ENCODE results near the gene ZNF318. TPM values are rescaled to one million over a fixed set of nuclear protein-coding genes. Genes with fewer than 3 reads are reported as not detected.

The ZNF318 gene
- total and polyA plus RNA-seq, 2 donors (not counting 1 experiment from before 2014, with no cell fraction given), result 79.7 to 91.8 TPM

DNA sequence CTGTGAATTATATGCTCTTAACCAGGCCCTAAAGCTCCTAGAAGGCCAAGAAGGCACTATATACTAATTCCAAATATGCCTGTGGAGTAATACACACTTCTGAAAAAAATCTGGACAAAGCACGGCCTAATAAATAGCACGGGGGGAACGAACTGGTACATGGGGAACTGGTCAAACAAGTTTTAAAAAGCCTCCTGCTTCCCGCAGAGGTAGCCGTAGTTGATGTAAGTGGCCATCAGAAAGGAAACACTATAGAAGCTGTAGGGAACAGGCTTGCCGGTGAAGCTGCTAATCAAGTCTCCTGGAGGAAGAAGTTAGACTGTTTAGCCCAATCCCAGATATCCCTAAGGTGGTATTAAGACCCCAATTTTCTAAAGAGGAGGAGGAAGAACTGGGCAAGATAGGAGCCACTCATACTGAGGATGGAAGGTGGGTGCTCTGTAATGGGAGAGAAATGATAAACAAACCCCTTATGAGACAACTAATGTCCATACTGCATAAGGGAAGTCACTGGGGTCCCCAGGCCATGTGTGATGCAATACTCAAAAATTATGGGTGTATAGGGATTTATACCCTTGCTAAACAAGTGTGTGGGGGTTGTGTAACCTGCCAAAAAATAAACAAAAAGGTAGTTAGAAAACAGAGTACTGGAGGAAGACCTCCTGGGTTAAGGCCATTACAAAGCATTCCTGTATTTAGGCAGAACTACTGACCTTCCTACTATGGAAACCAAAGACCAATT, 27.1 kb upstream of the ZNF318 start:
- Histone ChIP-seq H3K9me3 (ENCODE audit: control extremely low read depth in 1 of 3, control insufficient read depth in 2 of 3, insufficient read depth in 1 of 3, low read length in 2 of 3) (no peaks in the 10 kb centered on the region), H2AFZ (ENCODE audit: insufficient read depth, low read depth, low read length, poor library complexity, severe bottlenecking) (no peak overlapping the region), H3K4me2 (replicated peaks; ENCODE audit: low read depth, low read length, poor library complexity, severe bottlenecking) (no peak overlapping the region), H3K9ac (ENCODE audit: low read length) (no peak overlapping the region), H3K79me2 (ENCODE audit: control insufficient read depth, insufficient read depth, low read length) (no peaks in the 10 kb centered on the region), H3K27ac (ENCODE audit: low read length in 2 of 2) (no peak overlapping the region), H4K20me1 (ENCODE audit: control insufficient read depth, insufficient read depth, low read length, poor library complexity, severe bottlenecking) (no peaks in the 10 kb centered on the region), H3K36me3 (replicated peaks in 1 of 2; ENCODE audit: control extremely low read depth in 1 of 2, control insufficient read depth in 1 of 2, extremely low read depth in 1 of 2, insufficient read depth in 2 of 2, low read length in 1 of 2) (no peaks in the 10 kb centered on the region), H3K27me3 (replicated peaks in 1 of 4; ENCODE audit: control extremely low read depth in 1 of 4, control insufficient read depth in 3 of 4, insufficient read depth in 4 of 4, low read length in 3 of 4) (peaks cover 0 to 5% (median 0%) of the 10 kb centered on the region in 4 experiments), H3K4me1 (ENCODE audit: control insufficient read depth in 2 of 2, insufficient read depth in 2 of 2, low read length in 2 of 2) (peaks cover 20 to 22% of the 10 kb centered on the region in 2 donors), H3K4me3 (ENCODE audit: control extremely low read depth in 1 of 5, extremely low read depth in 1 of 5, insufficient read depth in 1 of 5, low read depth in 2 of 5, low read length in 4 of 5) (no peak overlapping the region)
- POLR2A ChIA-PET, result no interaction called here
- TF ChIP-seq EZH2 (IDR thresholded peaks at IDR 0.05; ENCODE audit: borderline replicate concordance, insufficient read depth, low read depth, low read length, poor library complexity, severe bottlenecking), result no peak
- no peak for TF ChIP-seq CTCF (IDR thresholded peaks at IDR 0.05)
- Mint-ChIP-seq H3K4me1 (peaks cover 27% of the 10 kb centered on the region), H3K27me3 (no peaks in the 10 kb centered on the region), H3K4me3 (no peak overlapping the region), H3K27ac (no peak overlapping the region), H3K9me3 (ENCODE audit: insufficient read depth) (no peaks in the 10 kb centered on the region)
- DNase-seq (no peak), ATAC-seq (ENCODE audit: low read depth) (no peak)
- intact Hi-C loops (cut with micrococcal nuclease), result no loop called here
- CTCF ChIA-PET, result interaction anchor here (1.3 to 5.9 kb wide), 12 partner anchors 10 to 166 kb away, joined by 3 to 73 read pairs (median 16); partner anchors contain the start of genes CRIP3 and ZNF318
- WGBS (ENCODE audit: insufficient coverage), result 96% methylated on average over 6 of the region's 6 CpGs

- Histone ChIP-seq H3K4me3 (ENCODE audit: control extremely low read depth in 1 of 5, extremely low read depth in 1 of 5, insufficient read depth in 1 of 5, low read depth in 2 of 5, low read length in 4 of 5) (no peak overlapping the region), H3K4me1 (ENCODE audit: control insufficient read depth in 2 of 2, insufficient read depth in 2 of 2, low read length in 2 of 2) (peaks cover 28% of the 10 kb centered on the region in 2 donors), H3K27me3 (replicated peaks in 1 of 4; ENCODE audit: control extremely low read depth in 1 of 4, control insufficient read depth in 3 of 4, insufficient read depth in 4 of 4, low read length in 3 of 4) (peaks cover 0 to 9% (median 0%) of the 10 kb centered on the region in 4 experiments), H3K79me2 (ENCODE audit: control insufficient read depth, insufficient read depth, low read length) (no peaks in the 10 kb centered on the region), H3K9ac (ENCODE audit: low read length) (no peak overlapping the region), H2AFZ (ENCODE audit: insufficient read depth, low read depth, low read length, poor library complexity, severe bottlenecking) (no peak overlapping the region), H3K27ac (ENCODE audit: low read length in 2 of 2) (no peak overlapping the region), H3K4me2 (replicated peaks; ENCODE audit: low read depth, low read length, poor library complexity, severe bottlenecking) (no peak overlapping the region), H3K9me3 (ENCODE audit: control extremely low read depth in 1 of 3, control insufficient read depth in 2 of 3, insufficient read depth in 1 of 3, low read length in 2 of 3) (no peaks in the 10 kb centered on the region), H3K36me3 (replicated peaks in 1 of 2; ENCODE audit: control extremely low read depth in 1 of 2, control insufficient read depth in 1 of 2, extremely low read depth in 1 of 2, insufficient read depth in 2 of 2, low read length in 1 of 2) (no peaks in the 10 kb centered on the region), H4K20me1 (ENCODE audit: control insufficient read depth, insufficient read depth, low read length, poor library complexity, severe bottlenecking) (no peaks in the 10 kb centered on the region)
- Mint-ChIP-seq H3K4me3 (no peak overlapping the region), H3K4me1 (peaks cover 34% of the 10 kb centered on the region), H3K27ac (no peak overlapping the region), H3K27me3 (peaks cover 6% of the 10 kb centered on the region), H3K9me3 (ENCODE audit: insufficient read depth) (no peaks in the 10 kb centered on the region)
- POLR2A ChIA-PET, result interaction anchor here (0.7 kb wide), 1 partner anchor 11 kb away, joined by 3 read pairs; no protein-coding TSS in a partner anchor
- intact Hi-C loops (cut with micrococcal nuclease), result no loop called here
- 40% methylated on average over 2 of the region's 4 CpGs for WGBS (ENCODE audit: insufficient coverage)
- CTCF ChIA-PET, result interaction anchor here (0.8 to 5.9 kb wide), 8 partner anchors 9 to 132 kb away, joined by 3 to 73 read pairs (median 18); partner anchors contain the start of gene CRIP3
- DNase-seq (no peak), ATAC-seq (ENCODE audit: low read depth) (no peak)
- no peak for TF ChIP-seq EZH2 (IDR thresholded peaks at IDR 0.05; ENCODE audit: borderline replicate concordance, insufficient read depth, low read depth, low read length, poor library complexity, severe bottlenecking)
- no peak for TF ChIP-seq CTCF (IDR thresholded peaks at IDR 0.05)
These were observed 26.3 kb upstream of the ZNF318 start for GRCh38 chr6:43395776-43396175.

Data from B cell (primary cell).